GM12875 (cell line): Measurements from ENCODE around the gene YPEL4.

Experiments
- H3K4me3 ChIP-seq: one replicate; pipeline ENCODE4 v1.5.1; 2011; ENCODE audit warnings: low read depth, low read length, control low read depth
- CTCF ChIP-seq: IDR thresholded peaks from 2 replicates; pipeline ENCODE4 v1.5.1; 2011; ENCODE audit warnings: low read depth, mild to moderate bottlenecking, control low read depth, inconsistent platforms, low read length, moderate library complexity, borderline replicate concordance; ENCODE audit not compliant: insufficient read depth

The YPEL4 gene

DNA sequence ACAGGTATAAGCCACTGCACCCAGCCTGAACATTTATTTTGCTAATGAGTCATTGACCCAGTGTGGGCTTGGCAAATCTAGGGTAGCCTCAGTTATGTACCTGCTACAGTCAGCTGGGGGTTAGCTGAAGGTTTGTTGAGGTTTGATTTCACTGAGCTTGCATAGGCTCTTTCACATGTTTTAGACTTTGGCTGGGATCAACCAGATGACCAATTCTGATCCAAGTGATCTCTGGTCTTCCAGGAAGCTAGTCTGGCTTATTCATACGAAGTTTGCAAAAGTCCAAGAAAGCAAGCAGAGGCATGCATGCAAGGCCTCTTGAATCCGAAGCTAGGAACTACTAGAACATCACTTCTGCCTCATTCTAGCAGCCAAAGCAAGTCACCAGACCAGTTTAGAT is 31.3 kb downstream of the YPEL4 start:
- TF ChIP-seq CTCF, result no peak
- no peak overlapping the region for H3K4me3 ChIP-seq

GRCh38 chr11:57616595-57616994 is 33.1 kb downstream of the YPEL4 start:
- TF ChIP-seq CTCF, result no peak
- no peak overlapping the region for H3K4me3 ChIP-seq

- TF ChIP-seq CTCF, result no peak
- H3K4me3 ChIP-seq, result no peak overlapping the region
These were observed 34.4 kb downstream of the YPEL4 start for GRCh38 chr11:57615308-57615707.

DNA sequence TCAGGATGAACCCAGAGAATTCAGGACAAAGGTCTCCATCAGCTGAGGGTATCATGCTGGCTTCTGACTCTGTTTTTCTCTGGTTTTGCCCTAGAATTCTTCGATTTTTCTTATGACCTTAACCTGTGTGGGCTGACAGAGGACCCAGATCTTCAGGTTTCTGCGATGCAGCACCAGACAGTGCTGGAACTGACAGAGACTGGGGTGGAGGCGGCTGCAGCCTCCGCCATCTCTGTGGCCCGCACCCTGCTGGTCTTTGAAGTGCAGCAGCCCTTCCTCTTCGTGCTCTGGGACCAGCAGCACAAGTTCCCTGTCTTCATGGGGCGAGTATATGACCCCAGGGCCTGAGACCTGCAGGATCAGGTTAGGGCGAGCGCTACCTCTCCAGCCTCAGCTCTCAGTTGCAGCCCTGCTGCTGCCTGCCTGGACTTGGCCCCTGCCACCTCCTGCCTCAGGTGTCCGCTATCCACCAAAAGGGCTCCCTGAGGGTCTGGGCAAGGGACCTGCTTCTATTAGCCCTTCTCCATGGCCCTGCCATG is 35.4 kb downstream of the YPEL4 start:
- no peak for TF ChIP-seq CTCF
- no peak overlapping the region for H3K4me3 ChIP-seq

GRCh38 chr11:57610170-57610569 is 39.5 kb downstream of the YPEL4 start:
- no peak for TF ChIP-seq CTCF
- no peak overlapping the region for H3K4me3 ChIP-seq

DNA sequence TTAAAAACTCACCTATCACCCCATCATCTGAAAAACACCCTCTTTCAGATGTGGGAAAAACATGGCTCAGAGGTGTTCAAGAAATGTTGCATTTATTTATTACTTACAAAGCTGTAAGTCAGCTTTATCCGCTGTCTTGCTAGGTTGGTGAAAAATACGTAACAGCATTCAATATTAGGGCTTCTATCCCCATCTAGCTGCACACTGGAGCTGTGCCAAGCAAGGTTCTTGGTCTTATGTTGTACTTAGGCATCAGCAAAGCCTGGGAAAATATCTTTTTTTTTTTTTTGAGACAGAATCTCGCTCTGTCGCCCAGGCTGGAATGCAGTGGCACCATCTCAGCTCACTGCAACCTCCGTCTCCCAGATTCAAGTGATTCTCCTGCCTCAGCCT is 44.7 kb downstream of the YPEL4 start:
- no peak overlapping the region for H3K4me3 ChIP-seq
- TF ChIP-seq CTCF, result no peak

- TF ChIP-seq CTCF, result no peak
- no peak overlapping the region for H3K4me3 ChIP-seq
These were observed 45.2 kb downstream of the YPEL4 start for GRCh38 chr11:57604296-57605027.
